ENCODE data around the gene TADA3.

The TADA3 gene

DNA sequence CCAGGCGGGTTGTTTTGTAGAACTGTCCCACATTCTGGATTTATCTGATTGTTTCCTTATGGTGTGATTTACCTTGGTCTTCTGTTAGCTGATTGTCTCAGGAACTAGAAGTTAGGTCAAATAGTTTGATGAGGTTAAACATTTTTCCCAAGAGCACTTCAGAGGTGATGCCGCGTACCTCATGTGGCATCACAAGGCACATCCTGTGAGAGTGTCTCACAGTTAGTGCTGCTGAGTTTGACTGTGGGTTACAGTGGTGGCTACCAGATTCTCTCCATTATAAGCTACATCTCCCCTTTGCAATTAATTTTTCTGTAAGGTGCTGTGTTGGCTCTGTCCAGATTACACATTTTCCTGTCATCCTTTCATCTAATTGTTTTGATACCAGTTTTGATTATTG is 39.0 kb upstream of the TADA3 start:
- H3K27ac ChIP-seq (replicated peaks), result no peak overlapping the region
- TF ChIP-seq, protein P1, sequence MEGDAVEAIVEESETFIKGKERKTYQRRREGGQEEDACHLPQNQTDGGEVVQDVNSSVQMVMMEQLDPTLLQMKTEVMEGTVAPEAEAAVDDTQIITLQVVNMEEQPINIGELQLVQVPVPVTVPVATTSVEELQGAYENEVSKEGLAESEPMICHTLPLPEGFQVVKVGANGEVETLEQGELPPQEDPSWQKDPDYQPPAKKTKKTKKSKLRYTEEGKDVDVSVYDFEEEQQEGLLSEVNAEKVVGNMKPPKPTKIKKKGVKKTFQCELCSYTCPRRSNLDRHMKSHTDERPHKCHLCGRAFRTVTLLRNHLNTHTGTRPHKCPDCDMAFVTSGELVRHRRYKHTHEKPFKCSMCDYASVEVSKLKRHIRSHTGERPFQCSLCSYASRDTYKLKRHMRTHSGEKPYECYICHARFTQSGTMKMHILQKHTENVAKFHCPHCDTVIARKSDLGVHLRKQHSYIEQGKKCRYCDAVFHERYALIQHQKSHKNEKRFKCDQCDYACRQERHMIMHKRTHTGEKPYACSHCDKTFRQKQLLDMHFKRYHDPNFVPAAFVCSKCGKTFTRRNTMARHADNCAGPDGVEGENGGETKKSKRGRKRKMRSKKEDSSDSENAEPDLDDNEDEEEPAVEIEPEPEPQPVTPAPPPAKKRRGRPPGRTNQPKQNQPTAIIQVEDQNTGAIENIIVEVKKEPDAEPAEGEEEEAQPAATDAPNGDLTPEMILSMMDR (IDR thresholded peaks at IDR 0.05; ENCODE audit: insufficient read depth, low read length), result no peak
- DNase-seq (ENCODE audit: low read depth in 1 of 2, low spot score in 1 of 2), result no peak
- no peak overlapping the region for H3K4me3 ChIP-seq (replicated peaks; ENCODE audit: insufficient read depth, low read length)
- no peaks in the 10 kb centered on the region for H3K27me3 ChIP-seq (ENCODE audit: insufficient read depth, poor library complexity, severe bottlenecking)

DNA sequence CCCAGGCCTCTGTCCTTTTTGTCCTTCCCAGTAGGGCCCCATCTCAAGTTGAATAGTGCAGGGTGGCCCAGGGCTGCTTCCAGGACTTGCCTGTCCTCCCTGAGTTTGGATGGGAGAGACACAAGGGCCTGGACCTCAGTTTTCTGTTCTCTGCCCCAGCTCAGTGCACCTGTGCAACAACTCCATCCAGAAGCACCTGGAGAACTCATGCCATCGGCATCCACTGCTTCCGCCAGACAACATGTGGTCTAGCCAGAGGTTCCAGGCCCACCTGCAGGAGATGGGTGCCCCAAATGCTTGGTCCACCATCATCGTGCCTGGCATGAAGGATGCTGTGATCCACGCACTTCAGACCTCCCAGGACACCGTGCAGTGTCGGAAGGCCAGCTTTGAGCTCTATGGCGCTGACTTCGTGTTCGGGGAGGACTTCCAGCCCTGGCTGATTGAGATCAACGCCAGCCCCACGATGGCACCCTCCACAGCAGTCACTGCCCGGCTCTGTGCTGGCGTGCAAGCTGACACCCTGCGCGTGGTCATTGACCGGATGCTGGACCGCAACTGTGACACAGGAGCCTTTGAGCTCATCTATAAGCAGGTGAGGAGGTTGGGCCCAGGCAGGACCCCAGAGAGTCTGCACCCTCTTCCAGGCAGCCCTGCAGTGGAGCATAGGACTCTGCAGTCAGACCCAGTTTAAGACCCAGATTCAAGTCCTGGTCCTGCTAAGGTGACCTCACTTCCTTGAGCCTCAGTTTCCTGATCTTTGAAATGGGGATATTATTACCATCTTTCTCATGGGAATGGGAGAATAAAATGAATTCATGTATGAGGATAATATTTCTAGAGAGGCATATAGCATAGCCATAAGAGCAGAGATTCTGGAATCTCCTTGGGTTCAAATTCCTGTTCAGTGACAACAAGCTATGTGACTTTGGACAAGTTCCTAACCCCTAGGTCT is 36.8 kb upstream of the TADA3 start:
- Histone ChIP-seq H3K27ac (replicated peaks) (no peak overlapping the region), H3K27me3 (ENCODE audit: insufficient read depth, poor library complexity, severe bottlenecking) (no peaks in the 10 kb centered on the region), H3K4me3 (replicated peaks; ENCODE audit: insufficient read depth, low read length) (no peak overlapping the region)
- TF ChIP-seq SPI1 (IDR thresholded peaks at IDR 0.05; ENCODE audit: borderline replicate concordance, low read depth) (no peak), GABPA (IDR thresholded peaks at IDR 0.05; ENCODE audit: low read depth) (no peak), POLR2AphosphoS5 (IDR thresholded peaks at IDR 0.05; ENCODE audit: low read depth) (no peak)
- TF ChIP-seq, protein P1 (IDR thresholded peaks at IDR 0.05; ENCODE audit: insufficient read depth, low read length), result no peak
- TF ChIP-seq, protein P2, sequence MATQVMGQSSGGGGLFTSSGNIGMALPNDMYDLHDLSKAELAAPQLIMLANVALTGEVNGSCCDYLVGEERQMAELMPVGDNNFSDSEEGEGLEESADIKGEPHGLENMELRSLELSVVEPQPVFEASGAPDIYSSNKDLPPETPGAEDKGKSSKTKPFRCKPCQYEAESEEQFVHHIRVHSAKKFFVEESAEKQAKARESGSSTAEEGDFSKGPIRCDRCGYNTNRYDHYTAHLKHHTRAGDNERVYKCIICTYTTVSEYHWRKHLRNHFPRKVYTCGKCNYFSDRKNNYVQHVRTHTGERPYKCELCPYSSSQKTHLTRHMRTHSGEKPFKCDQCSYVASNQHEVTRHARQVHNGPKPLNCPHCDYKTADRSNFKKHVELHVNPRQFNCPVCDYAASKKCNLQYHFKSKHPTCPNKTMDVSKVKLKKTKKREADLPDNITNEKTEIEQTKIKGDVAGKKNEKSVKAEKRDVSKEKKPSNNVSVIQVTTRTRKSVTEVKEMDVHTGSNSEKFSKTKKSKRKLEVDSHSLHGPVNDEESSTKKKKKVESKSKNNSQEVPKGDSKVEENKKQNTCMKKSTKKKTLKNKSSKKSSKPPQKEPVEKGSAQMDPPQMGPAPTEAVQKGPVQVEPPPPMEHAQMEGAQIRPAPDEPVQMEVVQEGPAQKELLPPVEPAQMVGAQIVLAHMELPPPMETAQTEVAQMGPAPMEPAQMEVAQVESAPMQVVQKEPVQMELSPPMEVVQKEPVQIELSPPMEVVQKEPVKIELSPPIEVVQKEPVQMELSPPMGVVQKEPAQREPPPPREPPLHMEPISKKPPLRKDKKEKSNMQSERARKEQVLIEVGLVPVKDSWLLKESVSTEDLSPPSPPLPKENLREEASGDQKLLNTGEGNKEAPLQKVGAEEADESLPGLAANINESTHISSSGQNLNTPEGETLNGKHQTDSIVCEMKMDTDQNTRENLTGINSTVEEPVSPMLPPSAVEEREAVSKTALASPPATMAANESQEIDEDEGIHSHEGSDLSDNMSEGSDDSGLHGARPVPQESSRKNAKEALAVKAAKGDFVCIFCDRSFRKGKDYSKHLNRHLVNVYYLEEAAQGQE (IDR thresholded peaks at IDR 0.05; ENCODE audit: insufficient replicate concordance, low read depth), result no peak
- no peak for DNase-seq (ENCODE audit: low read depth in 1 of 2, low spot score in 1 of 2)

DNA sequence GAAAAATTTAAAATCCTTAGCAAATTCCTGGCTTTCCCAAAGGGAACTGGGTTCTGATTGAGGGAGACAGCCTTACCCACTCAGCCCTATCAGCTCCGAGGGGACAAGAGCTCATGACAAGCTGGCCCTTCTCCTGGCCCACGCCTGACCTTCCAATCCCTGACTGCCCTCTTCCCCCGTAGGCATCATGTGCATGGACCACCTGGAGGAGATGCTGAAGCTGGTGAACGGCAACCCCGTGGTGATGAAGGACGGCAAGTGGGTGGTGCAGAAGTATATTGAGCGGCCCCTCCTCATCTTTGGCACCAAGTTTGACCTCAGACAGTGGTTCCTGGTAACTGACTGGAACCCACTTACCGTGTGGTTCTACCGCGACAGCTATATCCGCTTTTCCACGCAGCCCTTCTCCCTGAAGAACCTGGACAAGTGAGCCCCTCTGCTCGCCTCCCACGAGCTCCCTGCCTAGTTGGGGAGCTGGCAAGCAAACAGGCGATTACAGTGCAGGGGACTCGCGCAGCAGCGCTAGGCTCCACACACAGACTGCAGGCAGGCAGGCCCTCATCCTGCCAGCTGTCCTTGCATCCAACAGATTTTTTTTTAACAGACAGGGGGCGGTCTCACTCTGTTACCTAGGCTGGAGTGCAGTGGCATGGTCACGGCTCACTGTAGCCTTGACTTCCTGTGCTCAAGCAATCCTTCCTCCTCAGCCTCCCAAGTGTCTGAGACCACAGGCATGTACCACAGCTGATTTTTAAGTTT is 34.7 kb upstream of the TADA3 start:
- no peaks in the 10 kb centered on the region for H3K27me3 ChIP-seq (ENCODE audit: insufficient read depth, poor library complexity, severe bottlenecking)
- H3K4me3 ChIP-seq (replicated peaks; ENCODE audit: insufficient read depth, low read length), result no peak overlapping the region
- no peak overlapping the region for H3K27ac ChIP-seq (replicated peaks)
- peak in 1 of 2 experiments; percentile 63 for DNase-seq (ENCODE audit: low read depth in 1 of 2, low spot score in 1 of 2)
- TF ChIP-seq POLR2AphosphoS5 (IDR thresholded peaks at IDR 0.05; ENCODE audit: low read depth), result 0 out of 2 replicates have a peak, but pooled peaks have one; percentile 30
- TF ChIP-seq, protein P1 (IDR thresholded peaks at IDR 0.05; ENCODE audit: insufficient read depth, low read length), result peak; percentile 3
- no peak for TF ChIP-seq SPI1 (IDR thresholded peaks at IDR 0.05; ENCODE audit: borderline replicate concordance, low read depth)
- TF ChIP-seq, protein P2 (IDR thresholded peaks at IDR 0.05; ENCODE audit: insufficient replicate concordance, low read depth), result no peak
- no peak for TF ChIP-seq GABPA (IDR thresholded peaks at IDR 0.05; ENCODE audit: low read depth)
